ENCODE data around the gene ARPP21.

DNA sequence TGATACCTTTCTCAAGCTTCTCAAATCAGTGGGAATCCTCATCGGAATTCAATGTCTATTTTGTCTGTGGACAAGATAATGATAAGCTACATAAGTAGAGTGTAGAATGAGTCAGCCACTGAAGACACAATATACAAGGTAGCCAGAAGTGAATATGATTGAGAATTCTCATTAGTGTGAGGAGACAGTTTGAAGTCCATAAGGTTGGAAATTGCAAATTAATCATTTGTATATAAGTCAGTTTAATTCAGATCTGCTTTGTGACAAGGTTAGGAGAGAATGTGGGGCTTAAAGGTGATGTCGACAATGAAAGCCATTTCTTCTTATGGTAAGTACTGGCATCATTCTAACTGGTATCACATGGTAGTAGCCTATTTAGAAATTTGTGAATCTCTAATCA, 4.2 kb downstream of the ARPP21 start:
- TF ChIP-seq EP300 (conservative IDR thresholded peaks at IDR 0.05; ENCODE audit: poor library complexity, severe bottlenecking) (no peak), POLR2AphosphoS5 (IDR thresholded peaks at IDR 0.05) (no peak), EZH2 (IDR thresholded peaks at IDR 0.05; ENCODE audit: borderline replicate concordance, insufficient read depth, low read length, poor library complexity, severe bottlenecking) (no peak), RAD21 (conservative IDR thresholded peaks at IDR 0.05) (no peak), SMC3 (conservative IDR thresholded peaks at IDR 0.05; ENCODE audit: poor library complexity) (no peak), MXI1 (conservative IDR thresholded peaks at IDR 0.05; ENCODE audit: poor library complexity, severe bottlenecking) (no peak), TAF1 (IDR thresholded peaks at IDR 0.05; ENCODE audit: low read depth) (no peak)
- TF ChIP-seq, protein P1, sequence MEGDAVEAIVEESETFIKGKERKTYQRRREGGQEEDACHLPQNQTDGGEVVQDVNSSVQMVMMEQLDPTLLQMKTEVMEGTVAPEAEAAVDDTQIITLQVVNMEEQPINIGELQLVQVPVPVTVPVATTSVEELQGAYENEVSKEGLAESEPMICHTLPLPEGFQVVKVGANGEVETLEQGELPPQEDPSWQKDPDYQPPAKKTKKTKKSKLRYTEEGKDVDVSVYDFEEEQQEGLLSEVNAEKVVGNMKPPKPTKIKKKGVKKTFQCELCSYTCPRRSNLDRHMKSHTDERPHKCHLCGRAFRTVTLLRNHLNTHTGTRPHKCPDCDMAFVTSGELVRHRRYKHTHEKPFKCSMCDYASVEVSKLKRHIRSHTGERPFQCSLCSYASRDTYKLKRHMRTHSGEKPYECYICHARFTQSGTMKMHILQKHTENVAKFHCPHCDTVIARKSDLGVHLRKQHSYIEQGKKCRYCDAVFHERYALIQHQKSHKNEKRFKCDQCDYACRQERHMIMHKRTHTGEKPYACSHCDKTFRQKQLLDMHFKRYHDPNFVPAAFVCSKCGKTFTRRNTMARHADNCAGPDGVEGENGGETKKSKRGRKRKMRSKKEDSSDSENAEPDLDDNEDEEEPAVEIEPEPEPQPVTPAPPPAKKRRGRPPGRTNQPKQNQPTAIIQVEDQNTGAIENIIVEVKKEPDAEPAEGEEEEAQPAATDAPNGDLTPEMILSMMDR (IDR thresholded peaks at IDR 0.05; ENCODE audit: poor library complexity, severe bottlenecking), result no peak

All from neural cell (in vitro differentiated cells).